HG03103 (cell line): ENCODE measurements around the gene HEXIM1.

Experiments
- ATAC-seq: cut with Tn5 transposase; IDR thresholded peaks from one replicate; pipeline ENCODE4 v1.9.1; 2021; ENCODE audit warnings: low read depth; ENCODE audit not compliant: unreplicated experiment

Gene HEXIM1

DNA sequence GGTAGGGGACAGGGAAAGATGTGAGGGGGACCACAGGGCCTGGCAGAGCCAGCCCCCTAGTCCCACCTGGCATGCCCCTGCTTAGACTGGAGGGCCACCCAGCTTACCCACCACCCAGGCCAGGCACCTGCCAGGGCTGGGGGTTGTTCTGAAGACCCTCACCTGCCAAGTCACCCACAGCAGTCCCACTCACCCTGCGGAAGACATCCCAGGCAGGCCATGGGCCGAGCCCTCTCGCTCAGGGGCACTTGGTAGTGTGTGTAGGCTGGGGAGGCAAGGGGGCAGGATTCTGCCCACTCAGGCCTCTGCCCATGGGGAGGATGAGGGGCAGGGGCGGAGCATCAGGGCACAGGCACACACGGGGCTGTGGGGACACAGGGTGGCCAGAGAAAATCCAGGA lies 19.9 kb upstream of the HEXIM1 start:
- no peak for ATAC-seq

GRCh38 chr17:45128989-45129388 lies 19.3 kb upstream of the HEXIM1 start:
- no peak for ATAC-seq

GRCh38 chr17:45129426-45129939 lies 18.8 kb upstream of the HEXIM1 start:
- ATAC-seq = no peak

GRCh38 chr17:45129940-45130680 lies 18.2 kb upstream of the HEXIM1 start:
- ATAC-seq = no peak

DNA sequence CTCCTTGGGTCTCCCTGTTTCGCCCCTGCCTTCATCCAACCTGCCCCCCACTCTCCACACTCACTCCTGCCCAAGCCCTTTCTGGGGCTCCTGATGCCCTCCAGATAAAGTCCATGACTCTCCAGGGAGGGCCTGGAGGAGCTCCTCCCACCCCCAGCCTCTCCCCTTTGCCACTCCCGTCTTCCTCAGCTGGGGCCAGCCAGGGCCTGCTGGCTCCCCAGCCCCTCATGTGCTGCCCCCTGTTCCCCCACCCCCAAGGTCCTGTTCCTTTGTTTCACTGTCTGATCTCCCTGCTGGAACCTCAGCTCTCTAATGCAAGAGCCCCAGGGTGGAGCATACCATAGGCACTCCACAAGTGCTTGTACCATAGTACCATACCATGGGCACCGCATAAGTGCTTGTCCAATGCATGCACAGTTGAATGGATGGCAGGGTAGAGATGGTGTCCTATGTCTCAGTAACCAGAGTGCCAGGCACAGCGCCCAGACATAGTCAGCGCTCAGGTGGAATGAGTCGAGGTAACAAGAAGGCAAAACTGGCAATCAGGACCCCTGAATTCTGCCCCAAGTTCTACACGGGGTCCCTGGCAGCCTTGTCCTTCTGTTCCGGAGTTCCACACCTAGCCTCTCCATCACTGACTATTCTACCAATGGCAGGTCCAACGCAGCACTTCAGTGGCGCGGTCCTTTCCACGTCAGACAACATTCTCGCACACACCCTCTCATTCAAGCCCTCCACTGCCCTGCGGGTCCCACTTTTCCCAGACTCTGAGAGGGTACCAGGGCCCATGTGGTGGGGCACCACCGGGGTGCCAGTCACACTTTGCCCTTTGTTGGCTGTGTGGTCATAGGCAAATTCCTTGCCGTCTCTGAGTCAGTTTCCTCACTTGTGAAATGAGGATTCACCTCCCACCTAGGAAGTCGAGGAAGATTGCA lies 17.3 kb upstream of the HEXIM1 start:
- ATAC-seq = no peak

GRCh38 chr17:45131616-45132319 lies 16.5 kb upstream of the HEXIM1 start:
- no peak for ATAC-seq

GRCh38 chr17:45132320-45132571 lies 16.0 kb upstream of the HEXIM1 start, which contains the start of gene PLCD3:
Gene PLCD3 (minus strand): TSS chr17:45132515. CDS start chr17:45132410, 105 bp downstream.
- no peak for ATAC-seq

DNA sequence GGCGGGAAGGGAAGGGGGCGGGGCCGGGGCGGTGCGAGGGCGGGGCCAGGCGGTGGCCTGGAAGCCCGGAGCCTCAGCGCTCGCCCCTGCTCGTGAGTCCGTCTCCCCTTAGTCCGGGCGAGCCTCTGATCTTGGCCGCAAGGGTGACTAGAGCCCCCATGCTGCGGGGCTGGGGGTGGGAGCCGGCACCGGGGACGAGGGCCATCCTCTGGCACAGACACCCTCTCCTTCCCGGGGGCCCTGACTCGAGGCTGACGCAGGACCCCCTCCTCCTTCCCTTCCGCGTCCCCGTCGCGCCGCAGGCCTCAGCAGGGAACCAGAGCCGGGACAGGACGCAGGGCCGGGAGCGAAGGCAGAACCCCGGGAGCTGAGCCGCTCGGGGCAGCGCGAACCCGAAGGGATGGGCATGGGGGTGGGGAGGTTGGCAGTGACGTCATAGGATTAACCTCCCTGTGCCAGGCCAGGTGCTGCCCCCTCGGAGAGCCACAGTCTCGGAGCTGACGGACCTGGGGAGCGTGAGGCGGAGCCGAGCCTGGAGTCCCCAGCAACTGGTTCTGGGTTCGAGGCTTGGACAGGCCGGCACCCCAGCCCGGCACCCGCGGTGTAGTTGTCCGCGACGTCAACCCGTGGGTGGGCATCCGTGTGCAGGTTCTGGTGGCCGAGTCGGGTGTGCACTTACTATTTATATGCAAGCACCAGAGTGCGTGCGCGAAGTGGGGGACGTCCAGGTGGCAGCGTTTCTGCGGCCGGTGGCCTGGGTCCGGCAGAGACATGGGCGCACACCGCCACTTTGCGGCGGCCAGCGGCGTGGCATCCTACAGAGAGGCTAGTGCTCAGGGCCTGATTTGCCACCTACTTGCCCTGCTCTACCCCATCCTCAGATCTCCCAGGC lies 15.5 kb upstream of the HEXIM1 start:
- no peak for ATAC-seq

- ATAC-seq = peak; percentile 66
These were observed 12.9 kb upstream of the HEXIM1 start, which contains the start of gene ACBD4 for GRCh38 chr17:45135192-45135977. Gene ACBD4 (plus strand): TSS chr17:45135687. CDS start chr17:45136145, 458 bp downstream.

- ATAC-seq = no peak
These were observed 12.1 kb upstream of the HEXIM1 start for GRCh38 chr17:45135978-45136791.

GRCh38 chr17:45136846-45137560 lies 11.3 kb upstream of the HEXIM1 start:
- ATAC-seq = no peak

DNA sequence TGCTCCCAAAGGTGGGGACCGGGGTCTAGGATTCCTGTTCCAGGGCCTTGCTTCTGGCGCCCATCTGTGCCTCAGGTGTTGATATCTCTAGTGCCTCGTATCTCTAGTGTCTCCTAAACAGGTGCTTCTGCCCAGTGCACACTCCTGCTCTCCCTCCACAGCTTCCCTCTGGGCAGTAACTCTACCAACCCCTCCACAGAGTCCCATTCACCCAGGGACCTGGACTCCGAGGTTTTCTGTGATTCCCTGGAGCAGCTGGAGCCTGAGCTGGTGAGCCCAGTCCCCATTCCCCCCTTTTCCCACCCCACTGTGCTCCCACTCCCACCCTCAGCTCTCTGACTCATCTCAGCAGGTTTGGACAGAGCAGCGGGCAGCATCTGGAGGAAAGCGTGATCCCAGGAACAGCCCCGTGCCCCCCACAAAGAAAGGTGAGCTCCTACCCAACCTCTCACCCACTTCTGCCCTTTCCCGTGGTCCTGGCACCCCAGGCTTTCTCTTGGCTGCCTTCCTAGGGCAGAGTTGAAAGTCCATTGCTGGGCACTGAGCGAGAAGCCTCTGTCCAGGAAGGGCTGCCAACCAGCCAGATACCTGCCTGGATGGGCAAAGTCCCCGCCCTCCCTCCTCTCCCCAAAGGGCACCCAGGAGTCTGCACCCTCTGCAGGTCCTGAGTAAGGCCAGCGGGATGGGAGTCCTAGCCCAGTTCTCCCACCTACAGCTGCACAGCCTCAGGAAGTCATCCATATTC lies 10.5 kb upstream of the HEXIM1 start:
- ATAC-seq = no peak

DNA sequence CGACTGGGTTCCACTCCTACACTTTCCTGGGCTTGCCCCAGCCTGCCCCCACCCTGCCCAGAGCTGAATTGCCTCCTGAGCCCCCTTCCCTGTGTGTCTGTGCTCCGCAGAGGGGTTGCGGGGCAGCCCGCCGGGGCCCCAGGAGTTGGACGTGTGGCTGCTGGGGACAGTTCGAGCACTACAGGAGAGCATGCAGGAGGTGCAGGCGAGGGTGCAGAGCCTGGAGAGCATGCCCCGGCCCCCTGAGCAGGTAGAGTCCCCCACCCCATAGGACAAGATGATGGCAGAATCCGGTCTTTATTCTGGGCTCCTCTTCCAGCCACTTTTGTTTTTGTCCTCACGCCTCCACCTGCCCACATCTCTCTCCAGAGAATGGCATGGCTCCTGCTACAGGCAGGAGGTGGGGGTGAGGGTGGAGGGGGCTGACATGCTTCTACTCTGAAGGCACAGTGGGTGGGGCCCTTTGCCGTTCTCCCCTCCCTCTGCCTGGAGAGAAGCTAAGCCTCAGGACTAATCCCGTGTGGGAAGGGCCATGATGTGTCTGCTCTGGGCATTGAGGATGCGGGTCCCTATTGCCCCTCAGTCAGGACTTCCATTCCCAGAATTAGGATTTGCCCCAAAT lies 9.3 kb upstream of the HEXIM1 start:
- no peak for ATAC-seq

DNA sequence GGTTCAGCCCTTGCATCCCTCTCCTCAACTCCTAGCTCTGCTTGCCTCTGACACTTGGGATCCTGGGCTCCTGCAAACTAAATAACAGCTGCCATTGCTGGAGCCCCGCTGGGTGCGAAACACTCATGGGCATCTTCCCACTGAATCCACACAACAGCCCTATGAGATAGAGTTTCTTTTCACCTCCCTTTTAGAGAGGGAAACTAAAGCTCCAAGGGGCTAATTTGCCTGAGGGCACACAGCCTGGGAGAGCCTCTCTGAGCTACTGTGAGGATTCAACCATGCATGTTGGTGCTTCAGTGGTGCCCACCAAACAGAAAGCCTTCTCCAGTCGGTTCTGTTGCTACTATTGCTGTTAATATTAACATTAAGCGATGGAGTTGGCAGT lies 8.7 kb upstream of the HEXIM1 start:
- ATAC-seq = no peak

GRCh38 chr17:45143094-45143670 lies 5.1 kb upstream of the HEXIM1 start:
- ATAC-seq = no peak

GRCh38 chr17:45143767-45144198 lies 4.5 kb upstream of the HEXIM1 start:
- no peak for ATAC-seq
